Right renal cortex interstitium (tissue), 3 donors: ENCODE data around the gene B4GALT2. TPM values are rescaled to one million over a fixed set of nuclear protein-coding genes. Genes with fewer than 3 reads are reported as not detected.

Experiments
- DNase-seq, 3 donors: peaks; one replicate each; pipeline ENCODE4 v3.0.0-alpha.2; 2013; ENCODE audit warnings: low read depth in 3 of 3, low spot score in 2 of 3
- polyA plus RNA-seq, 3 donors: library from polyadenylated mRNA; unstranded; fragments of 120-200 nt; gene quantifications; one replicate each; pipeline ENCODE4 v1.2.1, GENCODE V29; 2013; ENCODE audit not compliant: insufficient read length in 3 of 3

Gene B4GALT2
- 10 to 100 TPM; 34.6 to 39.8 (median 37.2) TPM for polyA plus RNA-seq

GRCh38 chr1:43978551-43979260 is at the start of gene B4GALT2:
B4GALT2 (plus strand) TSS chr1:43979210; CDS start chr1:43981161, 1,951 bp downstream.
- DNase-seq = no peak

- DNase-seq = no peak
Observed at GRCh38 chr1:43930168-43930948, 48.7 kb upstream of the B4GALT2 start.

- DNase-seq = no peak
Observed at GRCh38 chr1:43930949-43931275, 48.1 kb upstream of the B4GALT2 start.

- no peak for DNase-seq
Observed at GRCh38 chr1:43931711-43932660, 47.0 kb upstream of the B4GALT2 start.

- DNase-seq = no peak
Observed at GRCh38 chr1:43932786-43933385, 46.1 kb upstream of the B4GALT2 start.

- DNase-seq = no peak
Observed at GRCh38 chr1:43933386-43934100, 45.5 kb upstream of the B4GALT2 start, which contains the start of gene ARTN. ARTN (plus strand) TSS chr1:43933801; CDS start chr1:43935657, 1,856 bp downstream.

- DNase-seq = no peak
Observed at GRCh38 chr1:43934101-43934985, 44.7 kb upstream of the B4GALT2 start.

- DNase-seq = no peak
Observed at GRCh38 chr1:43934986-43935324, 44.1 kb upstream of the B4GALT2 start.

- DNase-seq = no peak
Observed at GRCh38 chr1:43935711-43936427, 43.1 kb upstream of the B4GALT2 start.

GRCh38 chr1:43936431-43937151 is 42.4 kb upstream of the B4GALT2 start:
- DNase-seq = no peak

GRCh38 chr1:43937179-43937865 is 41.7 kb upstream of the B4GALT2 start:
- no peak for DNase-seq

GRCh38 chr1:43938383-43938782 is 40.6 kb upstream of the B4GALT2 start:
- no peak for DNase-seq

- no peak for DNase-seq
Observed at GRCh38 chr1:43938892-43939587, 40.0 kb upstream of the B4GALT2 start.

GRCh38 chr1:43942411-43942810 is 36.6 kb upstream of the B4GALT2 start:
- DNase-seq = no peak

- no peak for DNase-seq
Observed at GRCh38 chr1:43944860-43945259, 34.1 kb upstream of the B4GALT2 start.

GRCh38 chr1:43945674-43946235 is 33.3 kb upstream of the B4GALT2 start:
- no peak for DNase-seq
